Measurements from ENCODE around the gene C12orf57.
A peak's percentile ranks its signal among the peaks of the same experiment; 100 is the strongest.

The C12orf57 gene

DNA sequence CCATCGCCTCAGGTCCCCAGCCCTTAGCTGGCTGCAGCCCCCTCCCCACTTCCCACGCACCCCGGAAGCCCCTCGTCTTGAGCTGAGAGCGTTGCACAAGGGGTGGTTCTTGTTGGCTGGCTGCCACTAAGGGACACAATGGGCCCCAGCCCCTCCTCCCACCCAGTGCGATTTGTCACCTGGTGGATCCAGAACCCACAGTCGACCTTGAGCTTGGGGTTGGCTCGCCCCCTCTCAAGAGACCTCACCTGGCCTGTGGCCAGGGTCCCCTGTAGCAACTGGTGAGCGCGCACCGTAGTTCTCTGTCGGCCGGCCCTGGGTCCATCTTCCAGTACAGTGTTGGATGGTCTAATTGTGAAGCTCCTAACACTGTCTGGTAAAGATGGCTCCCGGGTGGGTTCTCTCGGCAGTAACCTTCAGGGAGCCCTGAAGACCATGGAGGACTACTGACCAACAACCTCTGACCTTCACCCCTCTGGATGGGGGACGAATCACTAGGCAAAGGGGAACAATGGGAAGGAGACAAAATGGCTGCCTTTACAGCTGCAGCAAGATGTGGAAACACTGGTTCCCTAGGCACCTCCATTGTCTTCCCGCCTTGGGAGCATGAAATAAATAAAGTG lies 20.1 kb downstream of the C12orf57 start:
- H3K27me3 ChIP-seq (ENCODE audit: insufficient read depth, poor library complexity, severe bottlenecking) = no peaks in the 10 kb centered on the region
- no peak for DNase-seq (ENCODE audit: low read depth in 1 of 2, low spot score in 1 of 2)
- no peak overlapping the region for H3K4me3 ChIP-seq (replicated peaks; ENCODE audit: insufficient read depth, low read length)
- H3K27ac ChIP-seq (replicated peaks) = peak overlapping the region; percentile 50
- TF ChIP-seq SPI1 (IDR thresholded peaks at IDR 0.05; ENCODE audit: borderline replicate concordance, low read depth) (no peak), GABPA (IDR thresholded peaks at IDR 0.05; ENCODE audit: low read depth) (no peak), POLR2AphosphoS5 (IDR thresholded peaks at IDR 0.05; ENCODE audit: low read depth) (no peak; the same call in 1 of the 2 replicates)
- TF ChIP-seq, protein P1, sequence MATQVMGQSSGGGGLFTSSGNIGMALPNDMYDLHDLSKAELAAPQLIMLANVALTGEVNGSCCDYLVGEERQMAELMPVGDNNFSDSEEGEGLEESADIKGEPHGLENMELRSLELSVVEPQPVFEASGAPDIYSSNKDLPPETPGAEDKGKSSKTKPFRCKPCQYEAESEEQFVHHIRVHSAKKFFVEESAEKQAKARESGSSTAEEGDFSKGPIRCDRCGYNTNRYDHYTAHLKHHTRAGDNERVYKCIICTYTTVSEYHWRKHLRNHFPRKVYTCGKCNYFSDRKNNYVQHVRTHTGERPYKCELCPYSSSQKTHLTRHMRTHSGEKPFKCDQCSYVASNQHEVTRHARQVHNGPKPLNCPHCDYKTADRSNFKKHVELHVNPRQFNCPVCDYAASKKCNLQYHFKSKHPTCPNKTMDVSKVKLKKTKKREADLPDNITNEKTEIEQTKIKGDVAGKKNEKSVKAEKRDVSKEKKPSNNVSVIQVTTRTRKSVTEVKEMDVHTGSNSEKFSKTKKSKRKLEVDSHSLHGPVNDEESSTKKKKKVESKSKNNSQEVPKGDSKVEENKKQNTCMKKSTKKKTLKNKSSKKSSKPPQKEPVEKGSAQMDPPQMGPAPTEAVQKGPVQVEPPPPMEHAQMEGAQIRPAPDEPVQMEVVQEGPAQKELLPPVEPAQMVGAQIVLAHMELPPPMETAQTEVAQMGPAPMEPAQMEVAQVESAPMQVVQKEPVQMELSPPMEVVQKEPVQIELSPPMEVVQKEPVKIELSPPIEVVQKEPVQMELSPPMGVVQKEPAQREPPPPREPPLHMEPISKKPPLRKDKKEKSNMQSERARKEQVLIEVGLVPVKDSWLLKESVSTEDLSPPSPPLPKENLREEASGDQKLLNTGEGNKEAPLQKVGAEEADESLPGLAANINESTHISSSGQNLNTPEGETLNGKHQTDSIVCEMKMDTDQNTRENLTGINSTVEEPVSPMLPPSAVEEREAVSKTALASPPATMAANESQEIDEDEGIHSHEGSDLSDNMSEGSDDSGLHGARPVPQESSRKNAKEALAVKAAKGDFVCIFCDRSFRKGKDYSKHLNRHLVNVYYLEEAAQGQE (IDR thresholded peaks at IDR 0.05; ENCODE audit: insufficient replicate concordance, low read depth) = no peak
- TF ChIP-seq, protein P2, sequence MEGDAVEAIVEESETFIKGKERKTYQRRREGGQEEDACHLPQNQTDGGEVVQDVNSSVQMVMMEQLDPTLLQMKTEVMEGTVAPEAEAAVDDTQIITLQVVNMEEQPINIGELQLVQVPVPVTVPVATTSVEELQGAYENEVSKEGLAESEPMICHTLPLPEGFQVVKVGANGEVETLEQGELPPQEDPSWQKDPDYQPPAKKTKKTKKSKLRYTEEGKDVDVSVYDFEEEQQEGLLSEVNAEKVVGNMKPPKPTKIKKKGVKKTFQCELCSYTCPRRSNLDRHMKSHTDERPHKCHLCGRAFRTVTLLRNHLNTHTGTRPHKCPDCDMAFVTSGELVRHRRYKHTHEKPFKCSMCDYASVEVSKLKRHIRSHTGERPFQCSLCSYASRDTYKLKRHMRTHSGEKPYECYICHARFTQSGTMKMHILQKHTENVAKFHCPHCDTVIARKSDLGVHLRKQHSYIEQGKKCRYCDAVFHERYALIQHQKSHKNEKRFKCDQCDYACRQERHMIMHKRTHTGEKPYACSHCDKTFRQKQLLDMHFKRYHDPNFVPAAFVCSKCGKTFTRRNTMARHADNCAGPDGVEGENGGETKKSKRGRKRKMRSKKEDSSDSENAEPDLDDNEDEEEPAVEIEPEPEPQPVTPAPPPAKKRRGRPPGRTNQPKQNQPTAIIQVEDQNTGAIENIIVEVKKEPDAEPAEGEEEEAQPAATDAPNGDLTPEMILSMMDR (IDR thresholded peaks at IDR 0.05; ENCODE audit: insufficient read depth, low read length) = no peak

DNA sequence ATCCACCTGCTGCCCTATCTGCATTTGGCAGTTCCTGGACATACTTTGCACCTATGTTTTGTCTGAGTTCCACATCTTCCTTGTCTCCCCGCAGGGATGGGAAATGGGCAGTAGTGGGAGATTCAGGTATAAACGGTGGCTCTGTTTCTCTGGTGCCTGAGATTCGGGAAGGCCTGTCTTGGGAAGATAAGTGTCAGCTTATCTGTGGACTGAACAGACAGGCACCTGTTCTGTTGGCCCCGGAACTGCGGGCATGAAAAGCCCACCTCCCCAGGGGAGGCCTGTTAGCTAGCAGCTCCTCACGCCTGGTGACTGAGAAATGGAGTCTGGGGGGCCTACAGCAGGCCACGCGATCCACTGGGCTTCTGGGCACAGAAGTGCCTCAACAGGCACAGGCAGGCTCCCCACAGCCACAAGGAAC lies 20.8 kb downstream of the C12orf57 start:
- TF ChIP-seq, protein P2 (IDR thresholded peaks at IDR 0.05; ENCODE audit: insufficient read depth, low read length) = no peak
- no peak for TF ChIP-seq POLR2AphosphoS5 (IDR thresholded peaks at IDR 0.05; ENCODE audit: low read depth)
- no peak for TF ChIP-seq SPI1 (IDR thresholded peaks at IDR 0.05; ENCODE audit: borderline replicate concordance, low read depth)
- TF ChIP-seq, protein P1 (IDR thresholded peaks at IDR 0.05; ENCODE audit: insufficient replicate concordance, low read depth) = no peak
- TF ChIP-seq GABPA (IDR thresholded peaks at IDR 0.05; ENCODE audit: low read depth) = no peak
- H3K4me3 ChIP-seq (replicated peaks; ENCODE audit: insufficient read depth, low read length) = no peak overlapping the region
- H3K27me3 ChIP-seq (ENCODE audit: insufficient read depth, poor library complexity, severe bottlenecking) = no peaks in the 10 kb centered on the region
- no peak for DNase-seq (ENCODE audit: low read depth in 1 of 2, low spot score in 1 of 2)
- peak overlapping the region; percentile 50 for H3K27ac ChIP-seq (replicated peaks)

DNA sequence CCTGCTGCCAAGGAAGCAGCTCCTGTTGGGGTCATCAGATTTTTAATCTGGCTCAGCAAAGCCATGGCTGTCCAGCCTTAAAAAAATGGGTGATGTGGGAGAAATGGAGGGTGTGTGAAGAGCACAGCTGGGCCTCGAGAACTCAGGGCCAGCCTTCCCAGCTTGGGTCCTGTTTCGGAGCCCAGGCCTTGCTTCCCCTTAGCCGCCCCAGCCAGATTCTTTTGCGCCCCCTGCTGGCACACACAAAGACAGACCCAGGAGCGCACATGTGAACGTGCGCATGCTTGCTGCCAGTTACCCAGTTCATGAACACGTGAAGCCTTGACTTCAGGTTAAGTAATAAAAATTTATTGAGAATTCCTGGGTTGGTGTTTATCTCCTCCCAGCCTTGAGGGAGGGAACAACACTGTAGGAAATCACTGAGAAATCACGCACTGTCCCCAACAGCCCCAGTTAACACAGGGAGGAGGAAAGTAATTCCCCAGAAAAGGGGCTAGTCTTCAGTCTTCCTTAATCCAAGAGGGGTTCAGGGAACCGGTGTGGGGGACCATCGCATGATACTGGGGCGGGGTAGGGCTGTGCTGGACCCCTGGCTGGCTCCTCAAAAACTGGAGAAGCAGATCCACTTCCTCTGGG lies 21.3 kb downstream of the C12orf57 start:
- Histone ChIP-seq H3K27me3 (ENCODE audit: insufficient read depth, poor library complexity, severe bottlenecking) (no peaks in the 10 kb centered on the region), H3K27ac (replicated peaks) (peak overlapping the region; percentile 50), H3K4me3 (replicated peaks; ENCODE audit: insufficient read depth, low read length) (no peak overlapping the region)
- DNase-seq (ENCODE audit: low read depth in 1 of 2, low spot score in 1 of 2) = peak; percentile 86 to 93
- TF ChIP-seq, protein P1 (IDR thresholded peaks at IDR 0.05; ENCODE audit: insufficient replicate concordance, low read depth) = no peak
- TF ChIP-seq, protein P2 (IDR thresholded peaks at IDR 0.05; ENCODE audit: insufficient read depth, low read length) = peak; percentile 75
- TF ChIP-seq GABPA (IDR thresholded peaks at IDR 0.05; ENCODE audit: low read depth) (no peak), SPI1 (IDR thresholded peaks at IDR 0.05; ENCODE audit: borderline replicate concordance, low read depth) (no peak), POLR2AphosphoS5 (IDR thresholded peaks at IDR 0.05; ENCODE audit: low read depth) (no peak; the same call in 1 of the 2 replicates)
